Erythroblast (primary cell): ENCODE data around the gene ACADM.

Source experiments
- GATA1 ChIP-seq: IDR thresholded peaks from 2 replicates; pipeline ENCODE4 v1.6.1; 2011; ENCODE audit warnings: low read depth, mild to moderate bottlenecking, control low read depth, low read length, moderate library complexity
- POLR2A ChIP-seq: IDR thresholded peaks from 2 replicates; pipeline ENCODE4 v1.6.1; 2011; ENCODE audit warnings: mild to moderate bottlenecking, low read length

GRCh38 chr1:75696000-75696399 is 28.5 kb upstream of the ACADM start:
- TF ChIP-seq POLR2A (no peak), GATA1 (no peak)
